Prostate gland (tissue), 2 donors: Measurements from ENCODE around the gene ZNF148. TPM values are rescaled to one million over a fixed set of nuclear protein-coding genes. Genes with fewer than 3 reads are reported as not detected.
"Not testable (repeated sequence)": the region's sequence is repeated elsewhere in the genome, so short reads cannot be mapped to it uniquely, and the experiment has no call there.

Experiments used
- DNase-seq: peaks from one replicate; pipeline ENCODE4 v3.0.0-alpha.2; 2019; ENCODE audit warnings: low spot score
- H3K27ac ChIP-seq, 2 donors: fragments of 200-600 bp; sonication (generic); 2 replicates each; pipeline ENCODE4 v1.5.1; 2017 to 2019
- H3K27me3 ChIP-seq: fragments of 200-600 bp; sonication (generic); replicated peaks from 2 replicates; pipeline ENCODE4 v1.5.1; 2019; ENCODE audit not compliant: insufficient read depth
- H3K36me3 ChIP-seq, 2 donors: fragments of 200-600 bp; sonication (generic); 1 replicate in 1 of 2; 2 replicates in 1 of 2; pipeline versions ENCODE4 v1.5.1 to v1.8.1; 2017 to 2019
- H3K4me1 ChIP-seq: fragments of 200-600 bp; sonication (generic); replicated peaks from 2 replicates; pipeline ENCODE4 v1.5.1; 2019
- H3K4me3 ChIP-seq, 2 donors: fragments of 200-600 bp; sonication (generic); 2 replicates each; pipeline ENCODE4 v1.5.1; 2017 to 2019
- H3K9me3 ChIP-seq: fragments of 200-600 bp; sonication (generic); 2 replicates; pipeline ENCODE4 v1.5.1; 2017
- POLR2A ChIP-seq: fragments of 450-650 bp; IDR thresholded peaks from one replicate; pipeline ENCODE4 v1.6.1; 2016; ENCODE audit warnings: antibody characterized with exemption, mild to moderate bottlenecking
- POLR2AphosphoS5 ChIP-seq: sonication (generic); formaldehyde crosslinking; IDR thresholded peaks from one replicate; pipeline ENCODE4 v1.6.1; 2017; ENCODE audit warnings: antibody characterized with exemption
- WGBS: methylation state at CpG from one replicate; pipeline ENCODE4 v1.1.5; 2018; 5-methylcytosine and 5-hydroxymethylcytosine counted together
- intact Hi-C: fragments of 100-400 bp; cut with DNase I; formaldehyde crosslinking; loops from one replicate; pipeline ENCODE4 v1.14.2; 2022
- total RNA-seq, 2 donors: library from RNA; depleted of rRNA; stranded (reverse); fragments of >200 nt; gene quantifications; one replicate each; pipeline ENCODE4 v1.1.0, GENCODE V29; 2016
- TF ChIP-seq, protein P1 (sequence below), 4 experiments: fragments of 200-600 bp in 2 of 4; fragments of 450-650 bp in 2 of 4; sonication (generic) in 2 of 4; IDR thresholded peaks; 1 replicate in 3 of 4; 2 replicates in 1 of 4; pipeline ENCODE4 v1.5.1; 2016 to 2019; ENCODE audit warnings: antibody characterized with exemption in 4 of 4, mild to moderate bottlenecking in 2 of 4, moderate library complexity in 2 of 4

The ZNF148 gene
- total RNA-seq, 2 donors from 2014 or later, result 26.9 to 28.5 TPM

DNA sequence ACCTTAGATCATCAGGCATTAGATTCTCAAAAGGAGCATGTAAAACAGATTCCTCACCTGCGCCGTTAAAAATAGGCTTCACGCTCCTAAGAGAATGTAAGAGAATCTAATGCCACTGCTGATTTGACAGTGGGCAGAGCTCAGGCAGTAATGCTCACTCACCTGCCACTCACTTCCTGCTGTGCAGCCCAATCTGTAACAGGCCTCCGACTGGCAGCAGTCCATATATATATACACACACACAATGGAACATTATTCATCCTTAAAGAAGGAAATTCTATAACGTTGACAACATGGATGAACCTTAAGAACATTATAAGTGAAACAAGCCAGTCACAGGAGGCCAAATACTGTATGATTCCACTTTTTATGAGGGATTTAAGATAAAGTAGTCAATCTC lies 24.5 kb downstream of the ZNF148 start:
- TF ChIP-seq POLR2A (no peak), POLR2AphosphoS5 (no peak)
- TF ChIP-seq, protein P1, sequence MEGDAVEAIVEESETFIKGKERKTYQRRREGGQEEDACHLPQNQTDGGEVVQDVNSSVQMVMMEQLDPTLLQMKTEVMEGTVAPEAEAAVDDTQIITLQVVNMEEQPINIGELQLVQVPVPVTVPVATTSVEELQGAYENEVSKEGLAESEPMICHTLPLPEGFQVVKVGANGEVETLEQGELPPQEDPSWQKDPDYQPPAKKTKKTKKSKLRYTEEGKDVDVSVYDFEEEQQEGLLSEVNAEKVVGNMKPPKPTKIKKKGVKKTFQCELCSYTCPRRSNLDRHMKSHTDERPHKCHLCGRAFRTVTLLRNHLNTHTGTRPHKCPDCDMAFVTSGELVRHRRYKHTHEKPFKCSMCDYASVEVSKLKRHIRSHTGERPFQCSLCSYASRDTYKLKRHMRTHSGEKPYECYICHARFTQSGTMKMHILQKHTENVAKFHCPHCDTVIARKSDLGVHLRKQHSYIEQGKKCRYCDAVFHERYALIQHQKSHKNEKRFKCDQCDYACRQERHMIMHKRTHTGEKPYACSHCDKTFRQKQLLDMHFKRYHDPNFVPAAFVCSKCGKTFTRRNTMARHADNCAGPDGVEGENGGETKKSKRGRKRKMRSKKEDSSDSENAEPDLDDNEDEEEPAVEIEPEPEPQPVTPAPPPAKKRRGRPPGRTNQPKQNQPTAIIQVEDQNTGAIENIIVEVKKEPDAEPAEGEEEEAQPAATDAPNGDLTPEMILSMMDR (IDR thresholded peaks at IDR 0.05), result no peak
- H3K27ac ChIP-seq, result no peak overlapping the region
- H3K36me3 ChIP-seq, result no peaks in the 10 kb centered on the region
- H3K27me3 ChIP-seq, result no peaks in the 10 kb centered on the region
- H3K4me1 ChIP-seq, result no peaks in the 10 kb centered on the region
- intact Hi-C loops, result no loop called here
- H3K9me3 ChIP-seq, result no peaks in the 10 kb centered on the region
- DNase-seq, result no peak
- no peak overlapping the region for H3K4me3 ChIP-seq
- WGBS, result 97% methylated on average over 5 of the region's 5 CpGs

DNA sequence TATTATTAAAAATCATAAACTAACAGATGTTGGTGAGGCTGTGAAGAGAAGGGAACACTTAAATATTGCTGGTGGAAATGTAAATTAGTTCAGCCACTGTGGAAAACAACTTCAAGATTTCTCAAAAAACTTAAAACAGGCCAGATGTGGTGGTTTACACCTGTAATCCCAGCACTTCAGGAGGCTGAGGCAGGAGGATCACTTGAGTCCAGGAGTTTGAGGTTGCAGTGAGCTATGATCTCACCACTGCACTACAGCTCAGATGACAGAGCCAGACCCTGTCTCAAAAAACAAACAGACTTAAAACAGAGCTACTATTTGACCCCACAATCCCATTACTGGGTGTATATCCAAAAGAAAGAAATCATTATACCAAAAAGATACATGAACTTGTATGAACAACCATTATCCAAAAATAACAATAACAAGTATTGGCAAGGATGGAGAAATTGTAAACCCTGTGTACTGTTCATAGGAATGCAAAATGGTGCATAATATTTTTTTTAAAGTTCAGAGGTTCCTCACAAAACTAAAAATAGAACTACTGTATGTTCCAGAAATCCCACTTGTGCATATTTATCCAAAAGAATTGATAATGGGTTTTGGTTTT lies 25.5 kb downstream of the ZNF148 start:
- Histone ChIP-seq H3K27me3 (no peaks in the 10 kb centered on the region), H3K4me3 (no peak overlapping the region), H3K36me3 (no peaks in the 10 kb centered on the region), H3K9me3 (no peaks in the 10 kb centered on the region), H3K27ac (no peak overlapping the region), H3K4me1 (no peaks in the 10 kb centered on the region)
- TF ChIP-seq, protein P1 (IDR thresholded peaks at IDR 0.05), result no peak
- TF ChIP-seq POLR2A, result no peak
- TF ChIP-seq POLR2AphosphoS5, result no peak
- DNase-seq, result no peak
- intact Hi-C loops, result no loop called here

DNA sequence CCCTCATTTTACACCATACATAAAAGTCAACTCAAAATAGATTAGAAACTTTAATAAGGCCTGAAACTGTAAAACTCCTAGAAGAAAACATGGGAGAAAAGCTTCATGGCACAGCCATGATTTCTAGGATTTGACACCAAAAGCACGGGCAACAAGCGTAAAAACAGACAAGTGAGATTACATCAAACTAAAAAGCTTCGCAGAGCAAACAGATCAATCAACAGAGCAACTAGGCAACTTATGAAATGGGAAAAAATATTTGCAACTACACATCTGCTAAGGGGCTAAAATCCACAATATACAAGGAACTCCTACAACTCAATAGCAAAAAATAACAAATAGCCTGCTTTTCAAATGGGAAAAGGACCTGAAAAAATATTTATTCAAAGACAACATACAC lies 26.1 kb downstream of the ZNF148 start:
- H3K4me1 ChIP-seq, result no peaks in the 10 kb centered on the region
- no peak overlapping the region for H3K27ac ChIP-seq
- no peak for DNase-seq
- intact Hi-C loops, result no loop called here
- H3K4me3 ChIP-seq, result no peak overlapping the region
- no peaks in the 10 kb centered on the region for H3K36me3 ChIP-seq
- no peaks in the 10 kb centered on the region for H3K27me3 ChIP-seq
- TF ChIP-seq, protein P1 (IDR thresholded peaks at IDR 0.05), result no peak
- TF ChIP-seq POLR2AphosphoS5 (no peak), POLR2A (no peak)
- no peaks in the 10 kb centered on the region for H3K9me3 ChIP-seq
- WGBS, result 90% methylated on average over 3 of the region's 3 CpGs

DNA sequence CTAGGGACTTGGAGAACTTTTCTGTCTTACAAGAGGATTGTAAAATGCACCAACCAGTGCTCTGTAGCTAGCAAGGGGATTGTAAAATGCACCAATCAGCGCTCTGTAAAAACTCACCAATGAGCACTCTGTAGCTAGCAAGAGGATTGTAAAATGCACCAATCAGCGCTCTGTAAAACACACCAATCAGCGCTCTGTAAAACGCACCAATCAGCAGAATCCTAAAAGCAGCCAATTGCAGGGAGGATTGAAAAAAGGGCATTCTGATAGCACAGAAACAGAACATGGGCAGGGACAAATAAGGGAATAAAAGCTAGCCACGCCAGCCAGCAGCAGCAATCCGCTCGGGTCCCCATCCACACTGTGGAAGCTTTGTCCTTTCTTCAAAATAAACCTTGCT lies 31.8 kb downstream of the ZNF148 start:
- H3K27me3 ChIP-seq, H3K9me3 ChIP-seq, H3K4me1 ChIP-seq, H3K36me3 ChIP-seq, H3K4me3 ChIP-seq, H3K27ac ChIP-seq, DNase-seq, intact Hi-C loops: not testable (repeated sequence)
- over 99% methylated on average over 7 of the region's 7 CpGs for WGBS

DNA sequence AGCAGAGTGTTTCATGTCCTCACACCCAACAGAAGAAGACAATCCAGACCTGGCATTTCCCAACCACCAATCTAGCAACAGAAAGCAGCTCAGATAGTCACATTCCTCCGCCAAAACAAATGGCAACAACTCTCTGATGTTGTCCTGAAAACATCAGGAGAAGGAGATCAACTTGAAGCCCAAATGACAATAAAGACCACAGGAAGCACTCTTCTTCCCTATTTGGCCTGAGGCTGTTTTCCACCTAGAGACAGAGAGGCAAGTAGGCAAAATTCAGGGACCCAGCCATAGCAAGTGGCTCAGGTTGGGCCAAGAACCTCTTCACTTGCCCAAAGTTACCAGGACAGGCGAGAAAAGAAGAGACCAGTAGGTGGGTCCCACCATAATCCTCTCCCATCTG lies 35.0 kb downstream of the ZNF148 start:
- intact Hi-C loops, result no loop called here
- no peaks in the 10 kb centered on the region for H3K36me3 ChIP-seq
- TF ChIP-seq, protein P1 (IDR thresholded peaks at IDR 0.05), result no peak
- no peak for TF ChIP-seq POLR2A
- TF ChIP-seq POLR2AphosphoS5, result no peak

More for the DNA sequence above, 35.0 kb downstream of the ZNF148 start:
- Histone ChIP-seq H3K27me3 (no peaks in the 10 kb centered on the region), H3K9me3 (no peaks in the 10 kb centered on the region), H3K4me3 (no peak overlapping the region), H3K4me1 (no peaks in the 10 kb centered on the region), H3K27ac (no peak overlapping the region)
- 97% methylated on average over 2 of the region's 2 CpGs for WGBS
- no peak for DNase-seq
